NB4 (cell line): ENCODE measurements around the gene NPEPL1.

ENCODE experiments used
- MYC ChIP-seq: IDR thresholded peaks from 2 replicates; pipeline ENCODE4 v1.6.1; 2011; ENCODE audit warnings: low read depth, low read length
- POLR2A ChIP-seq: IDR thresholded peaks from 2 replicates; pipeline ENCODE4 v1.6.1; 2011; ENCODE audit warnings: mild to moderate bottlenecking; ENCODE audit not compliant: insufficient read length; ENCODE audit errors: extremely low read depth
- TF ChIP-seq, protein P1 (sequence below): IDR thresholded peaks from one replicate; pipeline ENCODE4 v1.5.1; 2012; ENCODE audit warnings: low read depth, low read length

DNA sequence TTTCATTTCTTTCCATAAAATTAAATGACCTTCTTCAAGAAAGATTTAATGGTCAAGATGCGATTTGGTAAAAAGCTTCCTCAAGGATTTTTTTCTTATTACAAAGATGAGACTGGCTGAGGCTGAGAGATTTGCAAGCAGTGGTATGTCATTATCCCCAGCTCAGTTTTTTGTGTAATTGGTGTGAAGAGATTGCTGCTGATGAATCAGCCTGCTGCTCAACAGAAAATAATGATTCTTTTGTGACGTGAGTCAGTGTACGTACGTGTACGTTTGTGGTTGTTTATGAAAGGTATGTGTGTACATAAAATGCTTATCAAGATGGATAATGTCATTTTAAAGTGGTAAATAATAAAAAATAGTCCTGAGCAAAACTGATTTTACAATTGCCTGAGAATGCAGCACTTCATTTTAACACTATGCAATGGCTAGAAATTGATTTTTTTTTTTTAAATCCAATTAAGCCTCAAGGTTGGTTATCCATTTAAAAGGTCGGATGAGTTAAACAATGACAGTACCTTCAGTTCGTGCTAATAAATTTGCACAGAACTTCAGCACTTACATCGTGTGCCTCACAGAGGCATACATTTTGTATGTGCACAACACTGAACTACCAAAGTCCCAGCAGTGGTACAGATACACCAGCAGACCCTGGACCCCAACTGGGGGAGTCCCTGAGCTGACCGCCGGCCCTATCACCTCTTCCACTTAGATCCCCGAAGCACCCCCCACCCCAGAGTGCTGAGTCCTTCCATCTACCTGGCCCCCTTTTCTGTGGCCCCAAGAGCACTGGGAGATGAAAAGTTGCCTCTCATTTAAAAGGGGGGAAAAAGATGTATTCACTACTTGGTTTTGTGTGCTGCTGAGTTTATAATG, 9.7 kb upstream of the NPEPL1 start:
- TF ChIP-seq, protein P1, sequence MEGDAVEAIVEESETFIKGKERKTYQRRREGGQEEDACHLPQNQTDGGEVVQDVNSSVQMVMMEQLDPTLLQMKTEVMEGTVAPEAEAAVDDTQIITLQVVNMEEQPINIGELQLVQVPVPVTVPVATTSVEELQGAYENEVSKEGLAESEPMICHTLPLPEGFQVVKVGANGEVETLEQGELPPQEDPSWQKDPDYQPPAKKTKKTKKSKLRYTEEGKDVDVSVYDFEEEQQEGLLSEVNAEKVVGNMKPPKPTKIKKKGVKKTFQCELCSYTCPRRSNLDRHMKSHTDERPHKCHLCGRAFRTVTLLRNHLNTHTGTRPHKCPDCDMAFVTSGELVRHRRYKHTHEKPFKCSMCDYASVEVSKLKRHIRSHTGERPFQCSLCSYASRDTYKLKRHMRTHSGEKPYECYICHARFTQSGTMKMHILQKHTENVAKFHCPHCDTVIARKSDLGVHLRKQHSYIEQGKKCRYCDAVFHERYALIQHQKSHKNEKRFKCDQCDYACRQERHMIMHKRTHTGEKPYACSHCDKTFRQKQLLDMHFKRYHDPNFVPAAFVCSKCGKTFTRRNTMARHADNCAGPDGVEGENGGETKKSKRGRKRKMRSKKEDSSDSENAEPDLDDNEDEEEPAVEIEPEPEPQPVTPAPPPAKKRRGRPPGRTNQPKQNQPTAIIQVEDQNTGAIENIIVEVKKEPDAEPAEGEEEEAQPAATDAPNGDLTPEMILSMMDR = no peak
- TF ChIP-seq POLR2A = no peak
- TF ChIP-seq MYC = no peak
